Astrocyte of the spinal cord (primary cell): ENCODE results near the gene SCFD2.
"Not testable (repeated sequence)": the region's sequence is repeated elsewhere in the genome, so short reads cannot be mapped to it uniquely, and the experiment has no call there.

ENCODE experiments used
- DNase-seq: peaks from one replicate; pipeline ENCODE4 v3.0.0; 2011; ENCODE audit warnings: low read depth, low spot score
- H3K4me3 ChIP-seq: 2 replicates; pipeline ENCODE4 v1.5.1; 2011; ENCODE audit warnings: low read depth, mild to moderate bottlenecking, low read length, moderate library complexity
- CTCF ChIP-seq: IDR thresholded peaks from 2 replicates; pipeline ENCODE4 v1.5.1; 2012; ENCODE audit warnings: low read depth, mild to moderate bottlenecking, low read length, inconsistent platforms
- in situ Hi-C: cut with HindIII; loops from 2 replicates; pipeline ENCODE4 v1.10.0; 2017; ENCODE audit warnings: low sequenced_read_pairs

SCFD2 gene

GRCh38 chr4:53151489-53151788 lies 214.4 kb downstream of the SCFD2 start:
- no peak for TF ChIP-seq CTCF
- H3K4me3 ChIP-seq = no peak overlapping the region
- DNase-seq = no peak
- in situ Hi-C loops = no loop called here

DNA sequence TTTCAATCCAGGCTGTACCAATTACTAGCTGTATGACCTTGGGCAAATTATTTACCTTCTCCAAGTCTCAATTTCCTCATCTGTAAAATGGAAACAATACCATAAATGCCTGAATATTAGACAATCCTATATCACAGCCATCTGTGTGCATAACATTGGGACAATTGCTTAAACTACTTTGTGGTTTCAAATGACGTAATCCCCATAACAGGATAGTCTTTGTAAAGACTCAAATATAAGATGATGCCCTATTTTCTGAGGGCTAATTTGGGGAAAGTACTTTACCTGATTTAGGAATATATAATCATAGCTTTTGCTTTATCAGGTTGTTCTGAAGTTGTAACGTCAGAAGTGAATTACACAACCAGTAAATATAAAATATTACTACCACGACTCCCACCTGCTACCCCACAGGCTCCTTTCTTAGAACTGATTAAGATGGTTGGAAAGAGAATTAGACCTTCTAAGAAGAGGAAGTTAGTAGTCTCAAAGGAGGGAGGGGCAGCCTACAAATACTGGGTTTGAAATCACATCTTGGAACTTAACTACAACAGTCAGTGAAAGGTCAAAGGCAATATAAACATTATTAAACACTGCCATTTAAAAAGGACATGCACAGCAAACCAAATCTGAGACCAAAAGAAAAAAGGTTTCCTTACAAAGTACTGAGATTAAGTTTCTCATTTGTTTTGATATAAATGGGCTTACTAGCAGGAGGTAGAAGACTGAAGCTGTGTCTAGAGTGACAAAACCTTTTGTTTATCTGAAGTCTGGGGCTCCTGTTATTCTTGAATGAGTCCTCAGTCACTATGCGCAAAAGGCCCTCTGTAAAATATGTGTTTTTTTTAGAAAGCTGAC lies 215.0 kb downstream of the SCFD2 start:
- peak; percentile 17 for DNase-seq
- no peak for TF ChIP-seq CTCF
- no peak overlapping the region for H3K4me3 ChIP-seq
- in situ Hi-C loops = no loop called here

GRCh38 chr4:53147711-53148110 lies 218.2 kb downstream of the SCFD2 start:
- in situ Hi-C loops = no loop called here
- H3K4me3 ChIP-seq = no peak overlapping the region
- DNase-seq = no peak
- TF ChIP-seq CTCF = no peak

GRCh38 chr4:53147197-53147596 lies 218.7 kb downstream of the SCFD2 start:
- no peak for TF ChIP-seq CTCF
- in situ Hi-C loops = no loop called here
- DNase-seq = no peak
- no peak overlapping the region for H3K4me3 ChIP-seq

DNA sequence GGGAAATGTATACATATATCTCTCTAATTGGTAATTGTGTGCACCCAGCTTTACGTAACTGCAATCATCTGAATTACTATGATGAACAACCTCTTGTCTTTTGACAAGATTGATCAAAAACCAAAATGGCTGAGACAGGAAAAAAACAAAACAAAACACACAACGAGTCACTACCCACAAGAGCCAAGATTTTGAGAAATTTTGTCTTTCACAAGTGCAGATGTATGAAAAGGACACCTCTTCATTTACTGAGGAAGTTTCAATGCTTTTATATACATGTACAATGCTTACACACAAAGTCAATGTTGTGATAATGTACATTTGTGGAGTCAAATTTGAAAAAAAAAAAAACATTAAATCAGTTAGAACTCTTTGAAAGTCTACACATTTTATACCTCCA lies 224.6 kb downstream of the SCFD2 start:
- TF ChIP-seq CTCF = no peak
- no peak for DNase-seq
- no peak overlapping the region for H3K4me3 ChIP-seq
- in situ Hi-C loops = no loop called here

- not testable (repeated sequence) for H3K4me3 ChIP-seq
Measured at GRCh38 chr4:53139256-53139655, 226.6 kb downstream of the SCFD2 start.

DNA sequence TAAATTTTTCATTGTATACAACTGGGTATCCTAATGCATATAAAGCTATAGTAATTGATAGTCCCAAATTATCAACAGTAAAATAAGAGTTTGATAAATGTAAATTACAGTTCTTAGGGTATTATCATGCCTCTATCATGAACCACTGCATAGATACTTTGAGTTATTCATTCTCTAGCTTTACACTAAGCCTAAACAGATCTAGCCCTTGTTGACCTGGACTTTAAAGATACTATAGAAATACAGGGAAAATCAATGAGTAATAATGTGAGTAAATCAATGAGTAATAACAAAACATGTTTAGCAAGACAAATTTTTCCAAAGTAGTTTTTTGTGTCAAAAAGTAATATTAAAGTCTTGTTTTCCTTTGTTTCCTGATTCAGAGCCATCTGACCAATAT lies 228.4 kb downstream of the SCFD2 start:
- DNase-seq = no peak
- H3K4me3 ChIP-seq = no peak overlapping the region
- in situ Hi-C loops = no loop called here
- no peak for TF ChIP-seq CTCF

More at GRCh38 chr4:53139256-53139655, 226.6 kb downstream of the SCFD2 start:
- DNase-seq, in situ Hi-C loops: not testable (repeated sequence)
